Vagina (tissue), 2 donors: ENCODE data around the gene CREG2.

ENCODE experiments used
- POLR2A ChIP-seq, 2 donors: fragments of 450-650 bp; IDR thresholded peaks; one replicate each; pipeline ENCODE4 v1.6.1; 2017; ENCODE audit warnings: antibody characterized with exemption in 2 of 2, mild to moderate bottlenecking in 2 of 2, moderate library complexity in 2 of 2
- TF ChIP-seq, protein P1 (sequence below), 3 experiments: fragments of 450-650 bp in 2 of 3; fragments of 200-600 bp in 1 of 3; sonication (generic) in 1 of 3; IDR thresholded peaks; one replicate each; pipeline ENCODE4 v1.5.1; 2017 to 2019; ENCODE audit warnings: antibody characterized with exemption in 3 of 3, mild to moderate bottlenecking in 2 of 3, moderate library complexity in 2 of 3

DNA sequence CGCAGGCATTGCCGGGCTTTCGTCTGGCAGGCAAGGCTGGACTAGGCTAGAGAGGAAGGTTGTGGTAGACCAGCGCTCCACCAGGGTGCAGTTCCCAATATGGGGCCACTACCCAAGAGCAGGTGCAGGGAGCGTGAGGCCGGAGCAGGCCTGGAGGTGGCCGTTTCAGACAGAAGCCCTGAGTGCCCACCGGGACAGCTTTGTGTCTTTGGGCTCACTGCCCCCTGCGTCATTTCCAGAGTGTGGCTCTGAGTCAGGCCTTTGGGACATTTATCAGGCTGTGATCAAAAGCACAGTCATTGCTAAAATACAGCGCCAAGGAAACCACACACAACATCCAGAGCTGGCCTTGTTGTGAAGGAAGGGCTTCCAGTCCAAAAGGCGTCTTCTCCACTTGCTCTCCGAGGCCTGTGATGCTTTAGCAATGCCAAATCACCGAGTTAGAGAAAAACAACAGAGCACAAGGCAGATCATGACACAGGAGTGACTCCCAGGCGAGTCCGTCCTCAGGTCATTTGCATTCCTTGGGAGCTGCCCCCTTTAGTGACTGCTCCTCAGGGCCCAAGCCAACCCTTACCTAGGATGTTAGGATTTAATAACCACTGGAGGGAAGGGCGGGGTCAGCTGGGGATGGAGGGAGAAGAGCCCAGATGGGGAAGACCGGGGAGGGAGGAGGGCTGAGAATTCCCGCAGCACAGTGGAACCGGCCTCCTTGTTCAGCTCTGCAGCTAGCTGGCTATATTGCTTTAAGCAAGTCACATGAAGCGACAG is 45.3 kb upstream of the CREG2 start:
- TF ChIP-seq, protein P1, sequence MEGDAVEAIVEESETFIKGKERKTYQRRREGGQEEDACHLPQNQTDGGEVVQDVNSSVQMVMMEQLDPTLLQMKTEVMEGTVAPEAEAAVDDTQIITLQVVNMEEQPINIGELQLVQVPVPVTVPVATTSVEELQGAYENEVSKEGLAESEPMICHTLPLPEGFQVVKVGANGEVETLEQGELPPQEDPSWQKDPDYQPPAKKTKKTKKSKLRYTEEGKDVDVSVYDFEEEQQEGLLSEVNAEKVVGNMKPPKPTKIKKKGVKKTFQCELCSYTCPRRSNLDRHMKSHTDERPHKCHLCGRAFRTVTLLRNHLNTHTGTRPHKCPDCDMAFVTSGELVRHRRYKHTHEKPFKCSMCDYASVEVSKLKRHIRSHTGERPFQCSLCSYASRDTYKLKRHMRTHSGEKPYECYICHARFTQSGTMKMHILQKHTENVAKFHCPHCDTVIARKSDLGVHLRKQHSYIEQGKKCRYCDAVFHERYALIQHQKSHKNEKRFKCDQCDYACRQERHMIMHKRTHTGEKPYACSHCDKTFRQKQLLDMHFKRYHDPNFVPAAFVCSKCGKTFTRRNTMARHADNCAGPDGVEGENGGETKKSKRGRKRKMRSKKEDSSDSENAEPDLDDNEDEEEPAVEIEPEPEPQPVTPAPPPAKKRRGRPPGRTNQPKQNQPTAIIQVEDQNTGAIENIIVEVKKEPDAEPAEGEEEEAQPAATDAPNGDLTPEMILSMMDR (IDR thresholded peaks at IDR 0.05): no peak
- no peak for TF ChIP-seq POLR2A (IDR thresholded peaks at IDR 0.05)
